T47D (cell line): Measurements from ENCODE around the gene SLC6A6.

ENCODE experiments used
- DNase-seq, 2 experiments: peaks; one replicate each; pipeline versions ENCODE4 v3.0.0 to v3.0.0-alpha.2; 2011 to 2012; ENCODE audit warnings: low read depth in 1 of 2, low spot score in 1 of 2
- JUND ChIP-seq: IDR thresholded peaks from 2 replicates; pipeline ENCODE4 v1.6.1; 2012; ENCODE audit warnings: low read depth
- in situ Hi-C: cut with HindIII; loops from 2 replicates; pipeline ENCODE4 v1.10.0; 2016; ENCODE audit warnings: low sequenced_read_pairs, low pct_unique_long_range_greater_than_20kb

The SLC6A6 gene

GRCh38 chr3:14366915-14367823 is 35.2 kb upstream of the SLC6A6 start:
- TF ChIP-seq JUND = no peak
- DNase-seq = no peak
- in situ Hi-C loops = no loop called here

- no peak for DNase-seq
- no peak for TF ChIP-seq JUND
- in situ Hi-C loops = no loop called here
Observed at GRCh38 chr3:14368146-14368545, 34.3 kb upstream of the SLC6A6 start.

GRCh38 chr3:14368885-14369284 is 33.5 kb upstream of the SLC6A6 start:
- no peak for DNase-seq
- in situ Hi-C loops = no loop called here
- TF ChIP-seq JUND = no peak

- TF ChIP-seq JUND = no peak
- DNase-seq = peak; percentile 65 to 89
- in situ Hi-C loops = no loop called here
Observed at GRCh38 chr3:14369675-14370669, 32.4 kb upstream of the SLC6A6 start.

GRCh38 chr3:14370720-14371572 is 31.5 kb upstream of the SLC6A6 start:
- DNase-seq = no peak
- in situ Hi-C loops = no loop called here
- no peak for TF ChIP-seq JUND

GRCh38 chr3:14371573-14372474 is 30.6 kb upstream of the SLC6A6 start:
- in situ Hi-C loops = no loop called here
- DNase-seq = peak in 1 of 2 experiments; percentile 72
- TF ChIP-seq JUND = no peak

GRCh38 chr3:14372587-14372986 is 29.8 kb upstream of the SLC6A6 start:
- DNase-seq = no peak
- TF ChIP-seq JUND = no peak
- in situ Hi-C loops = no loop called here

GRCh38 chr3:14373753-14374376 is 28.5 kb upstream of the SLC6A6 start:
- no peak for TF ChIP-seq JUND
- in situ Hi-C loops = no loop called here
- DNase-seq = no peak

- in situ Hi-C loops = no loop called here
- peak; percentile 67 for DNase-seq
- TF ChIP-seq JUND = no peak
Observed at GRCh38 chr3:14374444-14374883, 27.9 kb upstream of the SLC6A6 start.

GRCh38 chr3:14375192-14375591 is 27.2 kb upstream of the SLC6A6 start:
- DNase-seq = no peak
- in situ Hi-C loops = no loop called here
- no peak for TF ChIP-seq JUND

- no peak for TF ChIP-seq JUND
- in situ Hi-C loops = no loop called here
- DNase-seq = no peak
Observed at GRCh38 chr3:14376348-14377043, 25.9 kb upstream of the SLC6A6 start.
